GM19193 (cell line): ENCODE data around the gene TSPYL4.

Source experiments
- POLR2A ChIP-seq: IDR thresholded peaks from 4 replicates; pipeline ENCODE4 v1.6.1; 2011; ENCODE audit not compliant: insufficient read depth, insufficient read length; ENCODE audit errors: extremely low read depth

The TSPYL4 gene

GRCh38 chr6:116279232-116280160 is 25.6 kb upstream of the TSPYL4 start, which contains the start of gene TSPYL1:
Gene TSPYL1 (minus strand): TSS chr6:116279930. CDS start chr6:116279830, 100 bp downstream.
- peak; percentile 89 for TF ChIP-seq POLR2A

DNA sequence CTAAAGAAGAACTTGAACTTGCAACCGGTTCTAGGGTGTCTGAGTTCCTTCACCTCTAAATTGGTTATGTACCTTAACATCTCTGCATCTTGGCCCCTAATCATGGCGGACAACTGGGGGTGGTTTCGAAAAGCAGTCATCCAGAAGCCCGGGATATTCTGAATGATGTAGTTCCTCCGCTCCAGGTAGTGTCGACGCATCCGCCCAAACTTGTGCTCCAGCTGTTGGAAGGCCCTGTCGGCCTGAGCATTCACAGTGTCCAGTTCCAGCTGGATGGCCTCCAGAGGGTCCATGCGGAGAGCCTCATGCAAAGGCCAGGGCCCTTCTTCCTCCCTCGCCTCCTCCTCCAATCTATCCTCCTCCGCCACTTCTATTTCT is 25.0 kb upstream of the TSPYL4 start:
- TF ChIP-seq POLR2A: no peak

GRCh38 chr6:116278481-116278829 is 24.6 kb upstream of the TSPYL4 start:
- no peak for TF ChIP-seq POLR2A

GRCh38 chr6:116277124-116277523 is 23.2 kb upstream of the TSPYL4 start:
- no peak for TF ChIP-seq POLR2A

GRCh38 chr6:116271149-116271708 is 17.4 kb upstream of the TSPYL4 start:
- no peak for TF ChIP-seq POLR2A

GRCh38 chr6:116268589-116269293 is 14.9 kb upstream of the TSPYL4 start:
- TF ChIP-seq POLR2A: no peak

- no peak for TF ChIP-seq POLR2A
Observed at GRCh38 chr6:116267836-116268588, 14.1 kb upstream of the TSPYL4 start.

GRCh38 chr6:116266803-116267202 is 12.9 kb upstream of the TSPYL4 start:
- TF ChIP-seq POLR2A: no peak

DNA sequence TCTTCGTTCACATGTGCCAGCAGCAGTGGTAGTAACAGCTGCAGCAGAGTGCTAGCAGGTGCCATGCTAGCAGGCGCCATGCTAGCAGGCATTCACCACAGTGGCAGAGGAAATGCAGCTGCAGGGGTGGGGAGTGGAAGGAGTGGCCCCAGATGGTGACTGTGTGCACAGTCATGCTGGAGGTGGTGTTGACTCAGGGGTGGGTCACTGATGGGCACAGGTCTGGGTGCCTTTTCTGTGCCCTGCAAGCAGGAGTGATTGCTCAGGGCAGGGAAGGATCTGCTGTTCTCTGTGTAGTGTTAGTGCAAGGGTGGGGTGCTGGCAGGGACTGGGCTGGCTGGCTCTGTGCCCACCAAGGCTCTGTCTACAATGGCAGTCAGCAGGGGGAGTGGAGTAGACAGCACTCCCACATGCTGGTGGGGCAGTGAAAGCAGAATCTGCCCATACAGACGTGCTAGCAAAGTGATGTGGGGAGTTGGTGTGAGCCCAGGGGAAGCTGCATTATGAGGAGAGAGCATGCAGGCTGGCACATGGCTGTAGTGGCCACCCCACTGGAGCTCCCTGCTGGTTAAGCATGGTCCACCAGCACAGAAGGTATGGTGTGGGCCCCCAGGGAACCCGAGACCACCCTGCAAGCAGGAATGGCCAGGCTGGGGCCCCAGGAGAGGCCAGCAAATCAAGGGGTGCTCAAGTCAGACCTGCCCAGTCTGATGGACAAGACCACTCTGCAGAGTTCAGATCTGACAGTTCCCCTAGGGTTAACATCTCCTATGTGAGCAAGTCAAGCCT is 11.4 kb upstream of the TSPYL4 start:
- TF ChIP-seq POLR2A: no peak

DNA sequence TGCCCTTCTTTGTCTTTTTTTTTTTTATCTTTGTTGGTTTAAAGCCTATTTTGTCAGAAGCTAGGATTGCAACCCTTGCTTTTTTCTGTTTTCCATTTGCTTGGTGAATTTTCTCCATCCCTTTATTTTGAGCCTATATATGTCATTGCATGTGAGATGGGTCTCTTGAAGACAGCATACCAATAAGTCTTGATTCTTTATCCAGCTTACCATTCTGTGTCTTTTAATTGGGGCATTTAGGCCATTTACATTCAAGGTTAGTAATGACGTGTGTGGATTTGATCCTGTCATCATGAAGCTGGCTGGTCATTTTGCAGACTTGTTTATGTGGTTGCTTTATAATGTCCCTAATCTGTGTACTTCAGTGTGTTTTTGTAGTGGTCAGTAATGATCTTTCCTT is 9.5 kb upstream of the TSPYL4 start:
- TF ChIP-seq POLR2A: no peak

GRCh38 chr6:116258520-116258919 is 4.6 kb upstream of the TSPYL4 start:
- no peak for TF ChIP-seq POLR2A

- no peak for TF ChIP-seq POLR2A
Observed at GRCh38 chr6:116256694-116257093, 2.8 kb upstream of the TSPYL4 start.

DNA sequence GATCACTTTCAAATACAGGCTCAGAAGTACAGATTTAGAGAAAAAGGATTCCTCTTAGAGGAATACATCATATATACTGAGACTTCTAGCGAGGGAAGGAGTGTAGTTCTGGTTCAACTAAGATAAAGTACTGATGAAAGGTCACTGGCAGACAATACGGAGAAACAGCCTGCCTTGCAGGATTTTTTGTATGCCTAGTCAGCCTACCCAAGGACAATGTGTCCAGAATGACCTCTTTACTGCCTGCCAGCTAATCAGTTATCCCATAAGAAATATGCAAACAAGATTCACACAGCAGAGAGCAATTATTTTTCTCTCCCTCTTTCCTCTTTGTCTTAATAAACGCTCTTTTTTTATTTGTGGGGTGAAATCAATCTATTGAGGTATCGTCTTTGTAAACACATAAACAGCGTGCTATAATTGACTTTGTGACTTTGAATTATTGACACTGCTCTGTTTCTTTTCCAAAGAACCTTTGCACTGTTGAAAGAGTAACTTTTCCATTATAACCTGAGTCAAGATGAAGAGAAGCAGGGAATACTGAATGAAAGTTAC is 1.4 kb upstream of the TSPYL4 start:
- TF ChIP-seq POLR2A: no peak
